Tibial nerve (tissue), 3 donors: Measurements from ENCODE around the gene ISG20.

Experiments
- CTCF ChIP-seq, 5 experiments: fragments of 200-600 bp in 3 of 5; fragments of 450-650 bp in 2 of 5; sonication (generic) in 3 of 5; IDR thresholded peaks; one replicate each; pipeline ENCODE4 v1.5.1; 2016 to 2019; ENCODE audit warnings: antibody characterized with exemption in 5 of 5, mild to moderate bottlenecking in 3 of 5, moderate library complexity in 2 of 5
- POLR2A ChIP-seq, 2 donors: fragments of 450-650 bp; IDR thresholded peaks; one replicate each; pipeline ENCODE4 v1.6.1; 2017; ENCODE audit warnings: antibody characterized with exemption in 2 of 2, mild to moderate bottlenecking in 2 of 2, moderate library complexity in 2 of 2

- TF ChIP-seq CTCF (IDR thresholded peaks at IDR 0.05), result no peak
- no peak for TF ChIP-seq POLR2A (IDR thresholded peaks at IDR 0.05)
These were observed 58.5 kb downstream of the ISG20 start for GRCh38 chr15:88697276-88697675.
